ENCODE measurements around the gene ADCY4.

The ADCY4 gene

DNA sequence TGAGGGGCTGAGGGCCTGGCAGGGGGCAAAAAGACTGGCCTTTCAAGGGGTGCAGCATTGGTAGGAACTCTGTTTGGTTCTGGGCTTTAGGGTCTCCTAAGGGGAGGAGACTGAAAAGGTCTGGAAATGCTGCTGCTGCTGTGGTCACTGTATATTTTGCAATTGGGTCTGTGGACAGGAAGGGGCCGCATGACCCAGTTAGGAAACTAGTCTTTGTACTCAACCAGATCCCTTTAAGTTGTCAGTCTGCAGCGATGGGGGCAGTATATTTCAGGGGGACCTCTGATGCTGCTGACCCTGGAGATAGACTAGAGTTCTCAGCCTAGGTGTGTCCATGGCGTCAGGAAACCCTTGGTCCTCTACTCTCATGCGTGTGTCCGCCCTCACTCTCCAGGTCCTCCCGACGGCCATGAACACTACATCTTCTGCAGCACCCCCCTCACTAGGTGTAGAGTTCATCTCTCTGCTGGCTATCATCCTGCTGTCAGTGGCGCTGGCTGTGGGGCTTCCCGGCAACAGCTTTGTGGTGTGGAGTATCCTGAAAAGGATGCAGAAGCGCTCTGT lies 19.5 kb downstream of the ADCY4 start:
- DNase-seq (ENCODE audit: low read depth) = no peak

DNA sequence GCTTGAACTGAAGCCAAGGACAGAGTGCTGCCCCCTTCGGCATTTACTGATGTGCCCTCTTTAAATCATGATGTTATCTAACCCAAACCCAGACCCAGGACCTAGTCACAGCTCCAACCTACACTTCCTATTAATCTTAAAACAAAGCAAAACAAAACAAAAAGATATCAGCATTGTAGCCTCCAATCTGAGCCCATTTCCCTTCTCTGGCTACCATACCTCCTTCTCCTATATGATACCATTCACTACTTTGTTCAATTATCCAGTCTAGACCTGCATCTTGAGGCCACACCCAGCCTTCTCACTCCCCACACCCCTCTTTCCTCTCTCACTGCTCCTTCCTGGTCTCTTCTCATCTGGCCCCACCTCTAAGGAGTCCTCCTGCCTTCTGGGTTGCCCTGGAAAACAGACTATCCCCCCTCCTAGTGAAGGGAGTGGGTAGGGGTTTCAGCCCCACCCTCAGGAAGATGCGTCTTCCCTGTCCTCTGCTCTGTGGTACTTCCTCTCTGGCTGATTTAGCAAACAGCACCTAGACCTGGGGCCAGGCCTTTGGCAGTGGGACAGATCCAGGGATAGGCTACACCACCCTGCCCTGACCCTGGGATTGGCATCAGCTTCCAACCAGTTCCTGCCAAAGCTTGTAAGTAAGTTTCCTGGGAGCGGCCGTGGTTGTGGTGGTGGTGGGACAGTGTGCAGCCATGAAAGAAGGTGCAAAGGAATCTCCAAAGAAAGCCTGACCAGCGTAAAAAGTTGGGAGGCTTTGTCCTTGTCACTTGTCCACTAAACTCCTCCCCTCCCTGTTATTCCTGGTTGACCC lies 20.3 kb downstream of the ADCY4 start:
- no peak for DNase-seq (ENCODE audit: low read depth)

DNA sequence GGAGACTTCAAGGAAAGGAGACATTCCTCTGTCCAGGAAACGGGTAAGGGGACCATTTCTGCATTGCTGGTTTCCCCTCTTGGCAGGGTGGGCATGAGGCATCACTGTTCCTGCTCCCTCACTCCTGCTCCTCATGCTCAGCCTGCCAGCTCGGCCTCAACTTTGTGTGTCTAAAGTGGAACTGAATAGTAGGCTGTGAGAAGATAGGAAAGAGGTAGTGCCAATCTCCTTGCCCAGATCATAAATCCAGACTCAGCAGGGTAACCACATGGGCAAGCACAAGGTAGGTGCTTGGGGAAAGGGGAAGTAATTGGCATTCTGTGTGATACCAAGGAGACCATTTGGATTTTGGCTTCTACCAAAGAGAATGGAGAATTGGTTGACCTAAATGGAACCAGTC lies 21.0 kb downstream of the ADCY4 start:
- DNase-seq (ENCODE audit: low read depth) = no peak

DNA sequence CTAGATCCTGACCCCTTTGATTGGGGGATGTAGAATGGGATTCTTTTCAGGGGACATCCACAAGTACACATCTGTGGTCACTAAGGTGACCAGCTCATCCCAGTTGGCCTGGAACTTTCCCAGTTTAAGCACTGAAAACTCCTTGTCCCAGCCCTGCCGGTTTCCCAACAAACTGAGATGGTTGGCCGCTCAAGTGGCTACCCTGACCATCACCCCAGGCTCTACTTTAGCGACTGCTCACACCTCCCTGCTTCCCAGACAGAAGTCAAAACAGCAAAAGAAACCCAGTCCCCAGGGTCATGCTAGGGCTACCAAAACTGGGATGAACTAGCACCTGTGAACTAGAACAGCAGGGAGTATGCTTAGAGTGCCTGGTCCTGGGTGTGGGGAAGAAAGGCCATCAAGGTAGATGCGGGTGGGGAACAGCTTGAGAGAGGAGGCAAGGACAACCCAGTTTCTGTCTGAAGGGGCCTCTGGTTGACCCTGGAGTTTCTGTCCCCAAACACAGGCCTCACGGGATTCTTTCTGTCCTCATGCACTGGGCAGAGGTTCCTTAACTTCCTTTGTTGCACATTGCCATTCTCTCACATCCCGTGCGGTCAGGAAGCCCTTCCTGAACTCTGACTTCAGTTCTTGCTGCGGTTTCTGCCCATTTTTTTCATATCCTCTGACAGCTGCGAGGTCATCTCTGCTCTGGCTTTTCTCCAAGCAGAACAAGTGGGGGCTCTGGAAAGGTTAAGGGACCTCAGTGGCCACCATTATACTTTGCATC lies 21.9 kb downstream of the ADCY4 start:
- DNase-seq (ENCODE audit: low read depth) = no peak

DNA sequence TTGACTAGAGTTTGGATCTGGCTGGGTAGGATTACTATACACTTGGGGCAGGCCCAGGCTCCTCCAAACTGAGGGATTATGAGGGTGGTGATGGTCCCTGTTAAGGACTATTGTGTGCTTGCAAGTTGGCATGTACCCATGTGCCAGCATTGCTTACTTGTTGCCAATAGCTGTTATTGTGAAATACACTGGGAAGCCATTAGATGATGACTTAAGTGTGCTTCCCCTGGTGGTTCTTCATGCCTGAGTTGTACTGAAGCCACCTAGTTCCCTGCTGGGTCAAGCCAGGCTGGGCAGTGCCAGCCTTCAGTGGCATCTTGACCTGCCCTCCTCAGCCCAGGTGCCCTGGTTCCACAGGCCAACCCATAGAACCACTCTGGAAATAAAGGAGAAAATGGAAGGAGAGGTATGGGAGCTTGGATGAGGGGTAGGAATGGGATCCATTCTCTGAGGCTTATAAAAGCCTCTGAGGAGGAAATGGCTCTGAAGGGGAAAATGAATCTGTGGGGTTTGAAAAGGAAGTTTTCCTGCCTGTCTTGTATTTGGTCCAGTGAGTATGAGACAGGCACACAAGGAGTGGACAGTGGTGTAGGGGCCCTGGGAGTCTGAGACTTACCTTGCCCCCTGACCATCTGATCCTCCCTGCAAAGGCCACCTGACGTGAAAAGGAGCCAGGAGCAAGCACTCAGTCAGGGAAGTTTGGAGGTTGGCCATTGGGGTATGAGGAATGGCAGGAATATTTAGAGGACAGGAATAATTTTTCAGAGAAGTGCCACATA lies 22.8 kb downstream of the ADCY4 start:
- no peak for DNase-seq (ENCODE audit: low read depth)

DNA sequence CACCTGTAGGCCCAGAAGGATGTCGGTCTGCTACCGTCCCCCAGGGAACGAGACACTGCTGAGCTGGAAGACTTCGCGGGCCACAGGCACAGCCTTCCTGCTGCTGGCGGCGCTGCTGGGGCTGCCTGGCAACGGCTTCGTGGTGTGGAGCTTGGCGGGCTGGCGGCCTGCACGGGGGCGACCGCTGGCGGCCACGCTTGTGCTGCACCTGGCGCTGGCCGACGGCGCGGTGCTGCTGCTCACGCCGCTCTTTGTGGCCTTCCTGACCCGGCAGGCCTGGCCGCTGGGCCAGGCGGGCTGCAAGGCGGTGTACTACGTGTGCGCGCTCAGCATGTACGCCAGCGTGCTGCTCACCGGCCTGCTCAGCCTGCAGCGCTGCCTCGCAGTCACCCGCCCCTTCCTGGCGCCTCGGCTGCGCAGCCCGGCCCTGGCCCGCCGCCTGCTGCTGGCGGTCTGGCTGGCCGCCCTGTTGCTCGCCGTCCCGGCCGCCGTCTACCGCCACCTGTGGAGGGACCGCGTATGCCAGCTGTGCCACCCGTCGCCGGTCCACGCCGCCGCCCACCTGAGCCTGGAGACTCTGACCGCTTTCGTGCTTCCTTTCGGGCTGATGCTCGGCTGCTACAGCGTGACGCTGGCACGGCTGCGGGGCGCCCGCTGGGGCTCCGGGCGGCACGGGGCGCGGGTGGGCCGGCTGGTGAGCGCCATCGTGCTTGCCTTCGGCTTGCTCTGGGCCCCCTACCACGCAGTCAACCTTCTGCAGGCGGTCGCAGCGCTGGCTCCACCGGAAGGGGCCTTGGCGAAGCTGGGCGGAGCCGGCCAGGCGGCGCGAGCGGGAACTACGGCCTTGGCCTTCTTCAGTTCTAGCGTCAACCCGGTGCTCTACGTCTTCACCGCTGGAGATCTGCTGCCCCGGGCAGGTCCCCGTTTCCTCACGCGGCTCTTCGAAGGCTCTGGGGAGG lies 23.9 kb downstream of the ADCY4 start, which contains the start of gene LTB4R:
LTB4R (plus strand) TSS at position 857 of the 959 bp plus-strand sequence. CDS start 4,150 bp downstream, outside the sequence.
- peak; percentile 57 for DNase-seq (ENCODE audit: low read depth)

DNA sequence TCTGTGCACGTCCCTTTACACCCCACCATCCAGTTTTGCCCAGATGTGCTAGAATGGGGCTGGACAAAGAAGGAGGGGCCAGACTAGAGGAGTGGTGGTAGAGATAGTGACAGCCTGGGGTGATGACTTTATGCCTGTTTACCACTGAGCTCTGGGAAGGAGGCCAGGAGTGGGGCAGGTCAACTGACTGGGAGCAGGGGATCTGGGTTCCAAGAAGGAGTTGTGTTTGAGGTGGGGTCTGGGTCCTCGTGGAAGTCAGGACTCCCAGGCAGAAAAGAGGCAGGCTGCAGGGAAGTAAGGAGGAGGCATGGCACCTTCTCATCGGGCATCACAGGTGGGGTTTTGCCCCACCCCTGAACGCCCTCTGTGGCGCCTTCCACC lies 24.6 kb downstream of the ADCY4 start:
- no peak for DNase-seq (ENCODE audit: low read depth)

DNA sequence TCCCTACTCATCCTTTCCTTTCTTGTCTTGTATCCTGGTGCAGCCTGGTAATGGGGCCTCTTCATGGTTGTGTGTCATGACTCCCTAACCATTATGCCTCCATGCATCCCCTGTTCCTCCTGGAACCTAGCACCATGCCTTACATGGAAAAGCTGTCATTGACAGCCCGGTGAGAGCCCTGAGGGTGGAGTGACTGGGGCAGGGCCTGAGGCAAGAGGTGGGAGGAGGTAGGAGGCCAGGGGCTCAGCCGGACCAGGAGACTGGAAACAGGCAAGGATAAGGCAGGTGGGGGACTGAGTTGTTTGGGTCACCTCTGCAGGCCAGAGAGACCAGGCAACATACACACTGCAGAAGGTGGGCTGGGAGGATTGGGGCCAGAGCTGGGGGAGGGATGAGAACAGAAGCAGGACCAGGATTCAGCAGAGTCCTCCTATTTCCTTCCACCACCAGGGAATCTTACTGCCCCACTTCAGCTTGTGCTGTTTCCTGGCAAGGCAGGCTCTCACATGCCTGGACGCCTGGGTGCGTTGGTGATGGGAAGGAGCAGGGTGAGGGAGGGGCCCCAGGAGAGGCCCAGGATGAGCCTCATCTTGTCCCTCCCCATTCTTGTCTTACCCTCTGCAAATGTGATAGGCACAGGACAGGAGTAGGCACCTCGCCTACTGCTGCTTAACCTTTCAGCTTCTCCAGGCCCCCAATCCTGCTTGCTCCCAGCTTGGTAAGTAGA lies 25.2 kb downstream of the ADCY4 start, which contains the start of gene LTB4R2:
LTB4R2 (plus strand) TSS at position 603 of the 727 bp plus-strand sequence. CDS start 525 bp downstream, outside the sequence.
- no peak for DNase-seq (ENCODE audit: low read depth)

DNA sequence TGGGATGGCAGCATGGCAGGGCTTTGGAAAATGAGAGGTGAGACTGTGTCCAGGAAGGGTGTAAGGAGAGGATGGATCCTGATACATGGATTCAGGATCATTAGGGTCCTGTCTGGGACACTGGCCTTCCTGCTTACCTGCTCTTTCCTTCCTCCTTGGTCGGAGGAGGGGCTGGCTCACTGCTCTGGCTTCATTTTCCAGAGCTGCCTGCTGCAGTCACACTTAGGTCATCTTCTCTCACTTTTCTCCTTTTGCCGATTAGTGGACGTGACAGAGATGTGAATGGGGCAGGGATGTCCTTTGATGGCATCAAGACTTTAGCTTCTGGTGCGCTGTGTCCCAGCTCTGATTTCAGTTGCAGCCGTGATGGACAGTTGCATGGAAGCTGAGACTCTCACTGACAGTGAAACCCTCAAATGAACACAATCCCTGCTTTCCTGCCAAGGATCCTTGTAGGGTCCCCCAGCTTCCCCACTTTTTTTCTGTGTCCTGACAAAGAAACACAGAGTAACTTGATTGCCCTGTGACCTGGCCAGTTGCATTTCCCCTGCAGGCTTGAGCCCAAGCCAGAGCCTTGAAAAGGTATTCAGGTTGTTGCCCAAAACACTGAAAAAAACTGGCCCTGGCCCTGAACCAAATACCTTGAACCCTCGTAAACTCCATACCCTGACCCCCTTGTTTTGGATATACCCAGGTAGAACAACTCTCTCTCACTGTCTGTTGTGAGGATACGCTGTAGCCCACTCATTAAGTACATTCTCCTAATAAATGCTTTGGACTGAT lies 26.3 kb downstream of the ADCY4 start:
- DNase-seq (ENCODE audit: low read depth) = no peak

DNA sequence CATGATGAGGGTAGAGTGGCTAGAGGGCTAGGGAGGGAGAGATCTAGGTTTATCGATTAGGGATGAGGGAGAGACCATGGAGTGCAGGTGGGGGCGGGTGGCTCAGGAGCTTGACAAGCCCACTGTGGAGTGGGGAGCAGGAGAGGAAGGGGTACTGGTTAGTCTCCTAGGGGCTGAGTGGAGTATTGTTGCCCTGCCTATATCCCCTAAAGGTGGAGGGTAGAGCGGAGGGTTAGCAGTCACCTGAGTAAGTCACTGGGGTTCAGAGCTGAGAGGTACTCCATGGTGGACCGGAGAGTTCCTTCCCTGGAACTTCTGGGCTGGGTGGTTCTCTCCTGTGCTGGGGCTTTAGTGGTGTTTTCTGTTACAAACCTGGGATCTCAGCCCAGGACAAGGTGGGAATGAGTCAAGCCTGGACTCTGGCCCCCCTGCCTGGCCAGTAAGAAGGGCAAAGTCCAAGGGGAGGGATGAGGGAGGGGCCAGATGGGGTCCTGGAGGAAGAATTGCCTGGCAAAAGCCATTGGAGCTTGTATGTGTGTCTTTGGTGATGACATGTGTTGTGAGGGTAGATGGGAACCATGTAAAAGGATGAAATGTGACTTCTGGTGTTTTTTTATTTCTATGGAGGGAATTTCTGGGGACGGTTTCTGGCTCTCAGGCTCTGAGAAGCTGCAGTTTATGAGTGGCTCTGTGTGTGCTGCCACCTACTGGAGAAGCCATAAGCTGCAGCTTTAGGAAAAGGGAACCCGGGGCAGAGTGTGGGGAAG lies 27.1 kb downstream of the ADCY4 start, which contains the start of gene CIDEB:
CIDEB (minus strand) TSS at position 403 of the 767 bp plus-strand sequence; CDS start at position 284, 119 bp downstream.
- peak; percentile 37 for DNase-seq (ENCODE audit: low read depth)

DNA sequence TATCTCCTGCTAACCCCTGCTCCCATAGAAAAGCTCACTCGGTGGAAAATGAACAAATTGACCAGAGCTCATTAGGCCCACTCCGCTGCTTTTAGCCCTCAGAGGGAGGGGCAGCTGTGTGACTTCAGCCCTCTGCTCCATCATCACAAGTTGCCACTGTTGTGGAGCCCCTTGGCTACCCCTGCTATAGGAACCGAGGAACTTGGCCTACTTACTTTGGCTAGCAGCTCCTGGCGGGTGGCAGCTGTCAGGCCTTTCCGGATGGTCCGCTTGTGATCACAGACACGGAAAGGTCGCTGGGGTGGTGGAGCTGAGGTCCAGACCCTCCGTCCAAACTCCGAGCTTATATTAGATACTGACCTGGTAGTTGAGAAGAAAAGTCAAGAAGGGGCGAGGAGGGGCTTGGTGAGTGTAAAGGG lies 27.7 kb downstream of the ADCY4 start:
- DNase-seq (ENCODE audit: low read depth) = no peak

DNA sequence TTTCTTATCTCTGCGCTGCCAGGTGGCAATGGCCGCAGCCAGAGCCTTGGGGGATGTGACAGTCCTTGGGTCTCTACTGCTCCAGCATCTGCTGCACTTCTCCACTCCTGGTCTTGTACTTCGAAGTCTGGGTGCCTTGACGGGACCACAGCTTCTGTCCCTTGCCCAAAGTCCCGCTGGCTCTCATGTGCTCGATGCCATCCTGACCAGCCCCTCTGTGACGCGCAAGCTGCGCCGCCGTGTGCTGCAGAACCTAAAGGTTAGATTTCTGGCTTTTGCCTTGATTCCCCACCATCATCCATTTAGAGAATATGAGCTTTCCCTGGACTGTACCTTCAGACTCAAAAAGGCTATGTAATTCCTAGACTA lies 30.9 kb downstream of the ADCY4 start:
- DNase-seq (ENCODE audit: low read depth) = no peak

DNA sequence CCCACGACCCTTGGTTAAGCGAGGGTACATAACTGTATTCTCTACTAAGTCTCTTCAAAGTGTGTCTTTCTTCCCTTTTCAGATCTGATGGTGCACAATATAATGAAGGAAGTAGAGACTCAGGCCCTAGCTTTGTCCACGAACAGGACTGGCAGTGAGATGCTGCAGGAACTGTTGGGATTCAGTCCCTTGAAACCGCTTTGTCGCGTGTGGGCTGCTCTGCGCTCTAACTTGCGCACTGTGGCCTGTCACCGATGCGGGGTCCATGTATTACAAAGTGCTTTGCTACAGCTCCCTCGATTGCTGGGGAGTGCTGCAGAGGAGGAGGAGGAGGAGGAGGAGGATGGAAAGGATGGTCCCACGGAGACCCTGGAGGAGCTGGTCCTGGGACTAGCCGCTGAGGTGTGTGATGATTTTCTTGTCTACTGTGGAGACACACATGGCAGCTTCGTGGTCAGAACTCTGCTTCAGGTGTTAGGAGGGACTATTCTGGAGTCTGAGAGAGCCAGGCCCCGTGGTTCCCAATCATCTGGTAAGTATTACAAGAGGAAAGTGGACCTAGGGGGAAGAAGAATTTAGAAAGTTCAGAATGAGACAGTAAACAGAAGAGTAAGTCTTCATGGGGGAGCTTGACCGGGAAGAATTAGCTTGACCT lies 34.4 kb downstream of the ADCY4 start:
- DNase-seq (ENCODE audit: low read depth) = no peak

DNA sequence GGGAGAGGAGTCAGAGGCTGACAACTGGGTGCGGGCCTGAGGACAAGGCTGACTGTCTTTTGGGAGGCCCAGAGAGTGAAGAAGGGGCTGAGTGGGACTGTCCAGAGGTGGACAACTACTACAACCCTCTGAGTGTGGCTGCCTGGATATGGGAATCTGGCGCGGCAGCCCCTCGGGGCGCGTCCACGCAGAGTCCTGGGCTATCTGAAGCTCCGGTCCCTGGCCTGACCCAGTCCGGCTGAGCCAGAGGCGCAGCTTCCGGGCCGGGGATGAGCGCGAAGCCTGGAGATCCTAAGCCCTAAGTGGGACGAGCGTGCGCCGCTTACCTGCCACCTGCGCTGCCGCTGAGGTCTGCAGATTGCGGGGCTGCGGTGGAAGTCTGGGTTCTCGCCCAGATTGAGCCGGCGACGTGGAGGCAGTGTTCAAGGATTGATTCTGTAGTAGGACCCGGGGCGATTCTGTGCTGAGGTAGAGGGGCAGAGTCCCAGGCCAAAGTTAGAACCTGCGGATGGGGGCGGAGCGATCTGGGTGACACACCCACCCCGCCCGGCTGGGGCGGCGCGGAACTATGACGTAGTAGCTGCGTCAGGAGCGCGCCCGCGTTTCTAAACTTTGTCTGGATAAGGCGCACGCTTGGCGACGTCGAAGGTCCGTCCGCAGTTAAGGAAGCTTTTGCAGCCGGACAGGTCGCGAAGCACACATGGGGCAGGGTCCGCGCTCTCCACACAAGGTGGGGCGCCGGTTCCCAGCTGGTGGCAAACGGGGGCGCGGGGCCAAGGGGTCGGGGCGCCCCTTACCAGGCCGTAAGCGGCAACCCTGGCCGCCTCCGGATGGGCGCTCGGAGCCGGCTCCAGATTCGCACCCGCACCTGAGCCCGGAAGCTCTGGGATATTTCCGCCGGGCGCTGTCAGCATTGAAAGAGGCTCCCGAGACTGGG lies 35.3 kb downstream of the ADCY4 start, which contains the start of the genes DHRS1 and NOP9:
DHRS1 (minus strand) TSS at position 526 of the 937 bp plus-strand sequence. CDS start 674 bp downstream, outside the sequence.
NOP9 (plus strand) TSS at position 596 of the 937 bp plus-strand sequence; CDS start at position 701, 105 bp downstream.
- DNase-seq (ENCODE audit: low read depth) = peak; percentile 89

DNA sequence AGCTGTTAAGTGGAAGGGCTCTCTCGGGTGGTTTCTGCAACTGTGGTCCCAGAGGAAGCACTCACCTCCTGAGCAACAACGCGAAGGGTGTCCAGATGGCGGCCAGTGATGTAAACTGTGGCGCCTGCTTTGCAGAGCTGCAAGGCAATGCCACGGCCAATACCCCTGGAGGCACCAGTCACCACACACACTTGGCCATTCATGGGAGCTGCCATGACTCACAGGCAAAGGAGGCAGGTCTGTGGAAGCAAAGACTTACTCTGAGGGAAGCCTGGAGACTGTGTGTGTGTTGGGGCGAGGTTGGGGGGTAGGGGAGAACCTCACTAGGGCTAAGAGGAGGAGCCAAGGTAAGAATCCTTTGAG lies 36.0 kb downstream of the ADCY4 start:
- no peak for DNase-seq (ENCODE audit: low read depth)

DNA sequence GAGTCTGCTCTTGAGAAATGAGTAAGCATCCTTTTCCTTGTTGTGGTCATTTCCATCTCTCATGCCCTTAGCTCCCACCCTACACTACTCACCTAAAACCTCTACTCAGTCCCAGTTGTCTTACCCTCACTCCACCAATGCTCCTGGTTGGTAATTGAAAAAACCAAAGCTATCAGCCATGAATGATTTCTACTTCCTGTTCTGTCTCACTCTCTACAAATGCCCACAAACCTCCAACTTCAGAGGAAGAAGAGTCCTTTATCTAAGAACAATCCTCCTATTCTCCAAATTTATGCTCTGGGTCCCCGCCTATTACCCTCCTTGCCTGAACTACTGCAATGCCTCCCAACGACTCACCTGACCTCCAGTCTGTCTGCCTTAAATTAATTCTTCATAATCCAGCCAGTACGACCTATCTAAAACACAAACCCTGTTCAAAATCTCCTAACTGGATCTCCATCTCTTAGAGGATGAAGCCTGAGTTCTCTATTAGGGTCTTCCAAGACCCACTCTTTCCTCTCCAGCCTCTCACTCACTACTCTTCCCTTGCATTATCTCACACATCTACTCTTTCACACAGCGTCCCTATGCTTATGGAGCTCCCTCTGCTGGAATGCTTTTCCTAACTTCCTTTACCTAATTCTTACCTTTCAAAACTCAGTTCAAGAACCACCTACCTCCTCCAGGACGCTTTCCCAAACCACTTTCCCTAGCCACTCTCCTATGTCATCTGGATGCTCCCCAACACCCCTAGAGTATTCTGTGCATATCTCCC lies 37.5 kb downstream of the ADCY4 start:
- DNase-seq (ENCODE audit: low read depth) = no peak
